H1 (cell line): ENCODE data around the gene BIN1. TPM values are rescaled to one million over a fixed set of nuclear protein-coding genes. Genes with fewer than 3 reads are reported as not detected.
A peak's percentile ranks its signal among the peaks of the same experiment; 100 is the strongest.

ENCODE experiments used
- CTCF ChIA-PET: fragments of 300-600 bp; sonication (Branson Sonifier 250); formaldehyde crosslinking; loops from one replicate; lab custom pipeline; 2021; ENCODE audit not compliant: partially characterized antibody; lab: Charles Lee
- POLR2A ChIA-PET: fragments of 300-600 bp; sonication (Branson Sonifier 250); formaldehyde crosslinking; loops from one replicate; lab custom pipeline; 2021; ENCODE audit warnings: inconsistent platforms; ENCODE audit not compliant: partially characterized antibody; lab: Charles Lee
- DNase-seq, 2 experiments: peaks; one replicate each; pipeline versions ENCODE4 v3.0.0 to v3.0.0-alpha.2; 2010 to 2022; ENCODE audit warnings: low spot score in 2 of 2, low read depth in 1 of 2, mixed read lengths in 1 of 2
- FAIRE-seq: peaks from 2 replicates; lab custom pipeline; 2011; peaks lifted over from hg19 to GRCh38; lab: Jason Lieb, UNC
- H2AFZ ChIP-seq: 2 replicates; pipeline ENCODE4 v1.8.1; 2012; ENCODE audit warnings: low read length, inconsistent platforms
- H2AK5ac ChIP-seq: 2 replicates; pipeline ENCODE4 v1.6.1; 2013; ENCODE audit warnings: low read depth, low read length
- H2BK120ac ChIP-seq: replicated peaks from 2 replicates; pipeline ENCODE3; 2013; ENCODE audit warnings: low read depth, low read length, inconsistent platforms
- H2BK12ac ChIP-seq: 2 replicates; pipeline ENCODE4 v1.6.1; 2013; ENCODE audit warnings: low read depth, low read length
- H2BK15ac ChIP-seq: 2 replicates; pipeline ENCODE4 v1.6.1; 2013; ENCODE audit warnings: low read length
- H2BK20ac ChIP-seq: 2 replicates; pipeline ENCODE4 v1.6.1; 2013; ENCODE audit warnings: low read length
- H2BK5ac ChIP-seq: 2 replicates; pipeline ENCODE4 v1.6.1; 2013; ENCODE audit warnings: low read depth, low read length
- H3K14ac ChIP-seq: 2 replicates; pipeline ENCODE4 v1.6.1; 2013; ENCODE audit warnings: inconsistent platforms; ENCODE audit not compliant: insufficient read length
- H3K18ac ChIP-seq: 2 replicates; pipeline ENCODE4 v1.6.1; 2013; ENCODE audit warnings: low read length; ENCODE audit errors: extremely low read depth
- H3K23ac ChIP-seq: 2 replicates; pipeline ENCODE4 v1.6.1; 2013; ENCODE audit warnings: inconsistent platforms; ENCODE audit not compliant: insufficient read length
- H3K23me2 ChIP-seq: 2 replicates; pipeline ENCODE4 v1.6.1; 2013; ENCODE audit warnings: low read depth, low read length
- H3K27ac ChIP-seq: 2 replicates; pipeline ENCODE4 v1.6.1; 2011; ENCODE audit warnings: low read depth, low read length, inconsistent platforms
- H3K27me3 ChIP-seq, 4 experiments: replicated peaks in 1 of 4; 1 replicate in 1 of 4; 2 replicates in 3 of 4; pipeline versions ENCODE4 v1.6.1 to v1.8.1; 2011 to 2013; ENCODE audit warnings: low read length in 3 of 4, mild to moderate bottlenecking in 3 of 4, inconsistent platforms in 2 of 4, mixed read lengths in 2 of 4, moderate library complexity in 1 of 4; ENCODE audit not compliant: control insufficient read depth in 3 of 4, insufficient read depth in 3 of 4; ENCODE audit errors: extremely low read depth in 1 of 4
- H3K36me3 ChIP-seq, 4 experiments: 2 replicates each; pipeline versions ENCODE4 v1.6.1 to v1.8.1; 2011 to 2013; ENCODE audit warnings: mild to moderate bottlenecking in 4 of 4, low read length in 3 of 4, moderate library complexity in 2 of 4, control low read depth in 1 of 4, inconsistent platforms in 1 of 4; ENCODE audit not compliant: insufficient read depth in 4 of 4, control insufficient read depth in 2 of 4
- H3K4ac ChIP-seq: replicated peaks from 2 replicates; pipeline ENCODE3; 2013; ENCODE audit warnings: low read length, low read depth, mixed read lengths, inconsistent platforms; ENCODE audit not compliant: insufficient read length
- H3K4me1 ChIP-seq, 4 experiments: replicated peaks in 1 of 4; 1 replicate in 1 of 4; 2 replicates in 3 of 4; pipeline versions ENCODE4 v1.6.1 to v1.8.1; 2011 to 2013; ENCODE audit warnings: low read length in 3 of 4, inconsistent platforms in 2 of 4, mixed read lengths in 1 of 4; ENCODE audit not compliant: insufficient read depth in 4 of 4, control insufficient read depth in 3 of 4
- H3K4me2 ChIP-seq, 2 experiments: 2 replicates each; pipeline versions ENCODE4 v1.6.1 to v1.8.1; 2011 to 2013; ENCODE audit warnings: low read depth in 2 of 2, low read length in 2 of 2, control low read depth in 1 of 2, inconsistent platforms in 1 of 2, mild to moderate bottlenecking in 1 of 2; ENCODE audit not compliant: insufficient read depth in 1 of 2
- H3K4me3 ChIP-seq, 4 experiments: fragments of 200-600, 300-600 bp in 1 of 4; sonication (generic), shearing (Covaris generic), sonication (Bioruptor Twin) in 1 of 4; 2 replicates each; pipeline versions ENCODE4 v1.5.1 to v1.8.1; 2011 to 2016; ENCODE audit warnings: low read length in 4 of 4, low read depth in 3 of 4, control low read depth in 2 of 4, inconsistent platforms in 2 of 4, mild to moderate bottlenecking in 2 of 4, mixed read lengths in 1 of 4, moderate library complexity in 1 of 4; ENCODE audit not compliant: insufficient read depth in 2 of 4; ENCODE audit errors: extremely low read depth in 1 of 4
- H3K56ac ChIP-seq: replicated peaks from 2 replicates; pipeline ENCODE3; 2013; ENCODE audit warnings: low read depth, mild to moderate bottlenecking, mixed read lengths, low read length, inconsistent platforms; ENCODE audit not compliant: insufficient read length
- H3K79me1 ChIP-seq: 2 replicates; pipeline ENCODE4 v1.6.1; 2013; ENCODE audit warnings: low read depth, low read length, control low read depth
- H3K79me2 ChIP-seq, 2 experiments: 2 replicates each; pipeline versions ENCODE4 v1.6.1 to v1.8.1; 2012 to 2013; ENCODE audit warnings: low read length in 2 of 2, mild to moderate bottlenecking in 2 of 2, inconsistent platforms in 1 of 2; ENCODE audit not compliant: insufficient read depth in 2 of 2, control insufficient read depth in 1 of 2
- H3K9ac ChIP-seq, 4 experiments: replicated peaks in 1 of 4; 1 replicate in 1 of 4; 2 replicates in 3 of 4; pipeline versions ENCODE4 v1.6.1 to v1.8.1; 2011 to 2013; ENCODE audit warnings: low read depth in 3 of 4, low read length in 3 of 4, control low read depth in 2 of 4, mild to moderate bottlenecking in 2 of 4, moderate library complexity in 2 of 4, inconsistent platforms in 1 of 4; ENCODE audit errors: extremely low read depth in 1 of 4
- H3K9me3 ChIP-seq, 2 experiments: 2 replicates each; pipeline versions ENCODE4 v1.6.1 to v1.8.1; 2012 to 2013; ENCODE audit warnings: mild to moderate bottlenecking in 2 of 2, moderate library complexity in 2 of 2, control low read depth in 1 of 2, inconsistent platforms in 1 of 2, low read depth in 1 of 2, low read length in 1 of 2, mixed read lengths in 1 of 2; ENCODE audit not compliant: insufficient read depth in 2 of 2
- H4K20me1 ChIP-seq, 2 experiments: replicated peaks in 1 of 2; 2 replicates each; pipeline versions ENCODE3 to v1.8.1; 2011 to 2013; ENCODE audit warnings: inconsistent platforms in 2 of 2, low read length in 2 of 2, mild to moderate bottlenecking in 1 of 2; ENCODE audit not compliant: insufficient read depth in 2 of 2, control insufficient read depth in 1 of 2
- H4K5ac ChIP-seq: 2 replicates; pipeline ENCODE4 v1.6.1; 2013; ENCODE audit warnings: low read length, low read depth, mixed read lengths, inconsistent platforms; ENCODE audit not compliant: insufficient read length
- H4K8ac ChIP-seq: 2 replicates; pipeline ENCODE4 v1.8.0; 2013; ENCODE audit warnings: mild to moderate bottlenecking, moderate library complexity, low read length, inconsistent platforms; ENCODE audit not compliant: insufficient read depth; ENCODE audit errors: extremely low read depth
- H4K91ac ChIP-seq: replicated peaks from 2 replicates; pipeline ENCODE3; 2013; ENCODE audit warnings: low read length, mixed read lengths, inconsistent platforms; ENCODE audit not compliant: insufficient read length
- CEBPB ChIP-seq: IDR thresholded peaks from 2 replicates; pipeline ENCODE4 v1.6.1; 2012; ENCODE audit warnings: low read depth, low read length
- NRF1 ChIP-seq: IDR thresholded peaks from 2 replicates; pipeline ENCODE4 v1.6.1; 2011; ENCODE audit warnings: mild to moderate bottlenecking, low read depth, low read length, improper control_type of control experiment
- SAP30 ChIP-seq: fragments of 300-600 bp; sonication (generic); IDR thresholded peaks from 2 replicates; pipeline ENCODE4 v1.7.1; 2012; ENCODE audit warnings: low read length, moderate library complexity, mild to moderate bottlenecking, inconsistent platforms; ENCODE audit not compliant: insufficient read depth, insufficient replicate concordance
- SIX5 ChIP-seq: IDR thresholded peaks from 2 replicates; pipeline ENCODE4 v1.6.1; 2011; ENCODE audit warnings: mild to moderate bottlenecking, low read depth, low read length
- SP4 ChIP-seq: IDR thresholded peaks from 2 replicates; pipeline ENCODE4 v1.6.1; 2012; ENCODE audit warnings: low read length, inconsistent platforms
- ZNF274 ChIP-seq: IDR thresholded peaks from 2 replicates; pipeline ENCODE4 v1.7.0; 2012; ENCODE audit warnings: low read length, borderline replicate concordance; ENCODE audit errors: extremely low read depth
- WGBS, 2 experiments: shearing (Covaris generic) in 1 of 2; methylation state at CpG; one replicate each; pipeline versions ENCODE4 v1.1.6 to v1.1.7; 2013 to 2015; ENCODE audit warnings: low lambda C conversion rate in 2 of 2, mixed read lengths in 2 of 2, inconsistent platforms in 1 of 2, low coverage in 1 of 2, missing lambda C conversion rate in 1 of 2; ENCODE audit not compliant: insufficient replicate concordance in 2 of 2, insufficient coverage in 1 of 2, insufficient read length in 1 of 2; ENCODE audit errors: extremely low coverage in 1 of 2, missing lambda C conversion rate in 1 of 2; 5-methylcytosine and 5-hydroxymethylcytosine counted together
- polyA plus RNA-seq, 7 experiments: library from polyadenylated mRNA; depleted of rRNA in 3 of 7; stranded (reverse) in 5 of 7; unstranded in 2 of 7; fragments of >200 nt in 5 of 7; fragments of 200-250 nt in 2 of 7; gene quantifications; 1 replicate in 5 of 7; 2 replicates in 1 of 7; 4 replicates in 1 of 7; pipeline versions ENCODE4 v1.2.1 to v1.2.3, GENCODE V29; 2011 to 2013; ENCODE audit warnings: missing spikeins in 2 of 7, mixed read lengths in 2 of 7
- total RNA-seq: library from RNA; stranded (reverse); fragmentation: NEBNext Ultra II Directional; extraction: Animal tissue kit (Norgen Biotek cat#: 25700); gene quantifications from 2 replicates; pipeline ENCODE4 v1.2.1, GENCODE V29; 2021

Gene BIN1
- total and polyA plus RNA-seq, 2 of the 8 experiments (the other 6 are each of a cell fraction or from before 2014, with no cell fraction given), result 23.6 to 35.6 TPM

DNA sequence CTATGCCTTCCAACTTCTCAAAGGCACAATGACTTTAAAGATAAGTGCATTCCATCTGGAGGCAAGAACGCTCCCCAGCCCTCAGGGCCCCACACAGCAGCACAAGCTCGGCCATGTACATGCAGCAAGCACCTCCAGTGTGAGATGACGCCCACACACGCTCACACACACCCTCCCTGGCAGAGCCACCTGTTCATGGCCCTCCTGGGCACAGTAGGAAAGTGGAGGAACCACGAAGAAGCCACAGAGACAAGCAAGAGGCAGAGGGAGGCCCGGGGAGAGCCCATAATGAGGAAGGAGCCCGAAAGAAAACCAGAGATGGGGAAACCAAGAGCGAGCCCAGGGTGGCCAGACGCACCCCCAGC is 21.7 kb downstream of the BIN1 start:
- H3K9me3 ChIP-seq, result no peaks in the 10 kb centered on the region
- no peak overlapping the region for H3K9ac ChIP-seq
- H3K23me2 ChIP-seq, result no peaks in the 10 kb centered on the region
- no peak overlapping the region for H2AFZ ChIP-seq
- H3K4me1 ChIP-seq, result peaks cover 0 to 43% (median 16%) of the 10 kb centered on the region in 4 experiments; a peak in 6 of 7 replicates
- H3K27me3 ChIP-seq, result no peaks in the 10 kb centered on the region
- no peak overlapping the region for H3K4me2 ChIP-seq
- CTCF ChIA-PET, result interaction anchor here (1.1 to 4.6 kb wide), 7 partner anchors 9 to 114 kb away, joined by 3 to 42 read pairs (median 5); no protein-coding TSS in a partner anchor
- peaks cover 0 to 22% of the 10 kb centered on the region in 2 experiments; a peak in 1 of 4 replicates for H3K79me2 ChIP-seq
- H4K91ac ChIP-seq, result no peak overlapping the region
- no peak overlapping the region for H3K4ac ChIP-seq
- DNase-seq, result no peak
- H2BK5ac ChIP-seq, result peak overlapping the region; percentile 68
- no peak for FAIRE-seq
- no peak overlapping the region for H4K5ac ChIP-seq
- H2BK120ac ChIP-seq, result no peak overlapping the region
- H4K20me1 ChIP-seq, result no peaks in the 10 kb centered on the region
- peak overlapping the region; percentile 63; the same call in 1 of the 2 replicates for H2BK12ac ChIP-seq
- H2BK15ac ChIP-seq, result 0 out of 2 replicates have a peak overlapping the region, but pooled peaks have one; percentile 40
- no peak overlapping the region for H3K27ac ChIP-seq
- H3K56ac ChIP-seq, result no peak overlapping the region
- no peak overlapping the region for H3K4me3 ChIP-seq
- peak overlapping the region; percentile 39; the same call in 1 of the 2 replicates for H2AK5ac ChIP-seq
- H3K18ac ChIP-seq, result peak overlapping the region; percentile 87
- no peaks in the 10 kb centered on the region for H3K36me3 ChIP-seq
- H4K8ac ChIP-seq, result no peak overlapping the region
- H3K23ac ChIP-seq, result no peak overlapping the region
- 90% methylated on average over 9 of the region's 9 CpGs; no CpG with 5 or more reads in 1 of the 2 experiments for WGBS, 2 experiments
- peak overlapping the region; percentile 86; the same call in 1 of the 2 replicates for H2BK20ac ChIP-seq
- POLR2A ChIA-PET, result interaction anchor here (1.2 to 1.3 kb wide), 2 partner anchors 10 to 12 kb away, joined by 3 read pairs; no protein-coding TSS in a partner anchor
- H3K14ac ChIP-seq, result no peak overlapping the region
- peaks cover 11% of the 10 kb centered on the region for H3K79me1 ChIP-seq
- TF ChIP-seq NRF1 (no peak), ZNF274 (no peak), CEBPB (no peak), SP4 (no peak), SIX5 (no peak), SAP30 (no peak)
